Sciatic nerve (tissue), 2 donors: Measurements from ENCODE around the gene FOXJ1. TPM values are rescaled to one million over a fixed set of nuclear protein-coding genes. Genes with fewer than 3 reads are reported as not detected.
A peak's percentile ranks its signal among the peaks of the same experiment; 100 is the strongest.

Source experiments
- ATAC-seq: fragments of 200-7000 bp; cut with Tn5 transposase; one replicate; pipeline ENCODE4 v1.9.1; 2020; ENCODE audit warnings: mild to moderate bottlenecking, moderate library complexity
- DNase-seq: peaks from one replicate; pipeline ENCODE4 v3.0.0-alpha.2; 2020; ENCODE audit warnings: low spot score
- intact Hi-C: fragments of 100-400 bp; cut with DNase I; formaldehyde crosslinking; loops from one replicate; pipeline ENCODE4 v1.14.2; 2022
- total RNA-seq: library from RNA; stranded (reverse); fragmentation: NEBNext Ultra II Directional; extraction: Animal tissue kit (Norgen Biotek cat#: 25700); gene quantifications from one replicate; pipeline ENCODE4 v1.2.1, GENCODE V29; 2021
- donor health status: DM: no; HTN: no; CAD: no.
- donor health status: DM: no; HTN: no; CAD: no.

FOXJ1 gene
- total RNA-seq, 1 donor from 2014 or later, result 0.40 TPM

DNA sequence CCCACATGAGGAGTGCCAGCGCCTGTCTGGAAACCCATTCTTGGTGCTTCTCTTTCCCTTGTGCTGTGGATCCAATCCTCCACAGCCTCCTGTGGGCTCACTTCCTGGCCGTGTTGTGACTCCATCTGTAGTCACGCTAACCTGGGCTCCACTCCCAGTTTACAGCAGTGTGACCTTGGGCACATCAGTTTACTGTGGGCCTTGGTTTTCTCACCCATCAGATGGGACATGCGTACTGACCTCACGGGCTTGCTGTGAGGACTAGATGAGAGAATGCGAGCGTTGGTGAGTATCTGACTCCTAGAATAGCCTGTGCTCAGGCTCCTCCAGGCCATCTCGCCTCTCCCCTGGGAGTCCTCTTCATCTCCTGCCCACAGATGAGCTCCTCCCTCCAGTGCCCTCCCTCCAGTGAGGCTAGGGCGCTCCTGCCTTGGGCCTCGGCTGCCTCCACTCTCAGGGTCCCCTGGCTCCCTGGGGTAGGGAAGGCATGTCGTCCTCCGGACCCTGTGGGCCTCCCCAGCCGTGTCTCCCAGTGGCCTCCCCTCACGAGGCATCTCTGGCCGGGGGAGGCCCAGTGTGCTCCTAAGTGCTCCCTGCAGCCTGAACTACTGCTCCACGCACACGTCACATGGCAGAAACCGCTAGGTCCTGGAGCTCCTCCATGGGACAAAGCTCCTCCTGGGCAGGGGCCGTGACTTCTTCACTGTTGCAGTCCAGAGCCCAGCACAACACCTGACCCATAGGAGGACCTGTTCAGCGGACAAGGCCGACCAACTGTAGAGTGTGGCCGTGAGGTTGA is 5.2 kb upstream of the FOXJ1 start:
- DNase-seq (peak; percentile 51), ATAC-seq (peak; percentile 37)
- intact Hi-C loops, result no loop called here

DNA sequence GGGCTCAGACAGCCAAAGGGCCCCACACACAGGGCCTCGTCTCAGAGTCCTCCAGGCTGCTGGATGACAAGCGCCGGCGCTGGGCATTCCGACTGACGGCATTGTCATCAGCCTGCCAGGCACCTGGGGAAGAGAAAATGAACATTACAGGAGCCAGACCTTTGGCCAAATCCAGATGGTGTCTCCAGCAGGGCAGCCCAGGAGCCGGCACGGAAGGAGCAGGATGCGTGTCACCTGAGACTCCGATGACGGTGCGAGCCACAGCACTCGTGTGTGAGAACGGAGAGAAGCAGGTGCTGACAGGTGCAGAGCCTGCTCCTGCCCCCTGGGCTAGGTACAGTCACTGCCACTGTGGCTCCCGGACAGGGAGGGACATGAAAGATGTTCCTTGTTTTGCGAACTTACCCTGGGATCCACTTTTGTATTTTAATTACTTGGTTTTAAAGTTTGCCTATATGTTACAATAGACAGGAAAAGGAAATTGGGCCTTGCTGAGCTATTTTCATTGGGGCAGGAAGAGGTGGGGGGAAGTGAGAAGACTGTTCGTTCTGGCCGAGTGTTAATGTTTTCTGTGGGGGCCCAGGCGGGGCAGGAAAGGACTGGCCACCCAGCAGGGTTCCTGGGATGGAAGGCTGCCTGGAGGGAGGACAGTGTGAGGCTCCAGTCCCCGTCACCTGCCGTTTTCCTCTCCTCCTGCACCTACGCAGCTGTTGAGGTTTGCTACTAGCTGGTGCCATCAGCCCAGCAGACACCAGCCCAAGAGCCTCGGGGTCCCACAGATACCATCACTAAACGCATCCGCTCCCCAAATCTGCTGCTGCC is 4.4 kb upstream of the FOXJ1 start:
- intact Hi-C loops, result no loop called here
- no peak for ATAC-seq
- peak; percentile 57 for DNase-seq

DNA sequence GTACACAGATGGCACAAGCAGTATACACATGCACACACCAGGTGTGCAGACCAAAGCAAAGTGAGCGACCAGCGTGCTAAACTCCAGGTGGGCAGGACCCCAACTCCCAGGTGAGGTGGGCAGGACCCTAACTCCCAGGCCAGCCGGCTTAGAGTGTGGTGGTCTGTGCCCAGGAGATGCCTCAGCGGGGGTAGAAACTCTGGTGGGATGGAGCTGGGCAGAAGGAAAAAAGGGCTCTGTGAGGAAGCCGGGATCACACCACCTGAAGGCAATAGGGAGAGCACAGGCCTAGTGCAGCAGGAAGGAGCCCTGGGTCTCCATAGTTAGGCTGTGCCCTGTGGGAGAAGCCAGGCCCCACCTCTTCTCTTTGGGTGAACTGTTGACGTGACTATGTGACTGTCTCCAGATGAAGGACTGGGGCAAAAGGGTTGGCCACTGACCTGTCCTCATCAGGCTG is 1.6 kb upstream of the FOXJ1 start:
- ATAC-seq (no peak), DNase-seq (peak; percentile 54)
- intact Hi-C loops, result no loop called here

DNA sequence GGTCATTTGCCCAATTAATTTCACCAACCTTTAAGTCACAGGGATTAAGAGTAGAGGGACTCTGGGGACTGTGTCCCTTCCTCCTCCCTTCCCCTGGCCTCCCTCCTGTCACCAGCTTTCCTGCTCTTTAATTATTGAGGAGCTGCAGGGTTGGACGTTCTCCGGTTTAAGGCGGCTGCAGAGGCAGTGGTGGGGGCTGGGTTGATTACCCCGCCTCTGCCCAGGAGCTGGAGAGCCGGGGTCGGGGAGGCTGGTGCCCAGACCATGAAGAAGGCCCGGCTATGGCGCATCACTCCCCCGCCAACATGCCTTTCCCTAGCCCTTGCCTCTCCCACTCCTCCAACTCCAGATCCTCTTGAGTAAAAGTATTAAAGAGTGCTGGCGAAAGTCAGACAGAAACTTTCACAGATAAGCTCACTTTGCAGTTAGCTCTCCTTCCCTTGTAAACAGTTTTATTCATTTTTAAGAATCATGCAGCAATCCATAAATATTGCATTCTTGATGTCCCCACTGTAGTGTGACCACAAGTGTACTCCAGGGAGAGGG is 1.1 kb upstream of the FOXJ1 start:
- ATAC-seq (no peak), DNase-seq (peak; percentile 56)
- intact Hi-C loops, result no loop called here

DNA sequence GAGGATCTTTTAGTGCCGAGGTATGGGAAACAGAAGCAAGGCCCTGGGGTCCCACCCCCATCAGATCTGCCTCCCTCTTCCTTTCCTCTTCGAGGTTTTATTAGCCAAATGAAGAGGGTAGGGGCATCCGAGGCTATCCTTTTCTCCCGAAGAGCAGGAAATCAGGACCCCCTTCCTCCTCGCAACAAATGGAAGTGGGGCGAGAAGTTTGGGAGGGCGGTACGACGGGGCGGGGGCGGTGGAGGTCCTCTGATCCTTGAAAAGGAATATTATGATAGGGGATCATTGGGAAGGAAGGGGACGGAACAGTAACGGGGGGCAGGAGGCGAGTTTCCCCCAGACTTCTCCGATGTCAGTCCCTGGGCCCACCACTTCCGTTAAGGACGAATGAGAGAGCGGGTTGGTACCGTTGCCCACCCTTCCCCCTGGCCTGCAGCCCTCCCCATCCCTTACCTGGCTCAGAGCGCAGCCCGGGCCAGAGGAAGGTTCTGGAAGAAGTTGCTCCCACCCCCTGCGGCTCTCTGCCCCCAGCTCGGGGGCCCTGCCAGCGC is 309 bp downstream of the FOXJ1 start:
- DNase-seq, result no peak
- ATAC-seq, result no peak
- intact Hi-C loops, result no loop called here

DNA sequence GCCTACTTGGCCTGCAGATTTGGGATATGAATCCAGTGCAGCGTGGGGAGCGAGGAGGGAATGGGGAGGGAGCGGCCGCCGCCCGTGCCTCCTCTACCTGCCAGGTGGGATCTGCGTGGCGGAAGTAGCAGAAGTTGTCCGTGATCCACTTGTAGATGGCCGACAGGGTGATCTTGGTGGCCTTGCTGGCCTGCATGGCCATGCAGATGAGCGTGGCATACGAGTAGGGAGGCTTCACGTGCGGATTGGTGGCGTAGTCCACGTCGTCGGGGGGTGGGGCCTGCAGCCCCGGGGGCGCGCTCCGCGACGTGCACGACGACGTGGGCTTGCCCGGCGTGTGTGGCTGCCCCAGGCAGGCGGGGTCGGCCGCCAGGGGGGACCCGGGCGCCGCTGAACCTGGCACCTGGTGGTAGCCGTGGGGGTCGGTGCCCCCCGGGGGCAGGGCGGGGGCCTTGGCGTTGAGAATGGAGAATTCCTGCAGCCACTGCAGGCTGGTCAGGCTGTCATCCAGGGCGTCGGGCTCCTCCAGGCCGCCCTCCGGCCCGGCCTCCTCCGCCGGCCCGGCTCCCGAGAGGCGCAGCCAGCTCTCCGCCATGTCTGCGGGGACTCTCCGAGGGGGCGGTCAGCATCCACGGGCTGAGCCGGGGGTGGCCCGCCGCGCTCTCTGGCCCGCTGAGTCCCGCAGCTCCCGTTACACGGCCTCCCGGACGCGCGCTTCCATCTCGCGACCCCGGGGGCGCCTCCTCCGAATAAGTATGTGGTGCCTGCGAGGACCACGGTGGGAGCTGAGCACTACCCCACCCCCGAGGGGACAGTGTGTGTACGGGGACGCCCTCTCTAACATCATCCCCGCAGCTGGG is 1.0 kb downstream of the FOXJ1 start:
- no peak for ATAC-seq
- intact Hi-C loops, result no loop called here
- DNase-seq, result no peak

DNA sequence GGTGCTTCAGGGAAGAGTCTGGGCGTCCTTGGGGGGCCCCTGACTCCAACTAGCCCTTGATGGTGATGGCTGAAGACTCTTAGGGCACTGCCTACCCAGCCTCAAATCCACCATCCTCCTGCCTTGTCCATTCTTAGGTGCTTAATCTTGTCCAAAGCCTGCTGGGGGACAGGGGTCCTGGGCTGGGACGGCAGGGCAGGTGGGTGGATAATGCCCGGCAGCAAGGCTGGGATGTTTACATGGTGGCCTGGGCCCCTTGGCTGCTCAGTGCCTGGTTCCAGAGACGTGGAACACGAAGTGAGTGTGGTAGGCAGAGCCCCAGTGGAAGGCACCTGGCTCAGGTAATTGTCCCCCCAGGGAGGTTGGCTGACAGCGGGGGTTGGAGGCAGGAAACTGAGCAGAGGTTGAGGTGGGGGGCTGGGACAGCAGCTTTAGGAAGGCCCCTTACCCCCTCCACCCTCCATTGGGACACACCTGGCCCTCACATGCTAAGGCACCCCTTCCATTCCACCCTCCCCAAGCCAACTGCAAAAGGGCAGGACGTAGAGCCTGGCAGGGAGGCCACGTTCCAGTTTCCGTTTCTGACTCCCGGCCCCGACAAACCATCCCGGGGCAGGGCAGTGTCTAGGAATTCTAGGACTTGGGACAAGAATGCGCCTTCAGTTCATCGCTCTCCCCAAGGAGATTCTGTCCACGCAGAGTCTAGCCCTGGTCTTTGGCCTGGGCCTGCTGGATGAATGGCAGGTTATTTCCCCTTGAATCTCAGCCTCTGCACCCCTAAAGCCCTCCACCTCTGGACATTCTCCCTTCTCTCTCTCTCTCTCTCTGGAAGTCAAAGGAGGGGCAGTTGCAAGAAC is 1.9 kb downstream of the FOXJ1 start:
- intact Hi-C loops, result no loop called here
- ATAC-seq, result no peak

DNA sequence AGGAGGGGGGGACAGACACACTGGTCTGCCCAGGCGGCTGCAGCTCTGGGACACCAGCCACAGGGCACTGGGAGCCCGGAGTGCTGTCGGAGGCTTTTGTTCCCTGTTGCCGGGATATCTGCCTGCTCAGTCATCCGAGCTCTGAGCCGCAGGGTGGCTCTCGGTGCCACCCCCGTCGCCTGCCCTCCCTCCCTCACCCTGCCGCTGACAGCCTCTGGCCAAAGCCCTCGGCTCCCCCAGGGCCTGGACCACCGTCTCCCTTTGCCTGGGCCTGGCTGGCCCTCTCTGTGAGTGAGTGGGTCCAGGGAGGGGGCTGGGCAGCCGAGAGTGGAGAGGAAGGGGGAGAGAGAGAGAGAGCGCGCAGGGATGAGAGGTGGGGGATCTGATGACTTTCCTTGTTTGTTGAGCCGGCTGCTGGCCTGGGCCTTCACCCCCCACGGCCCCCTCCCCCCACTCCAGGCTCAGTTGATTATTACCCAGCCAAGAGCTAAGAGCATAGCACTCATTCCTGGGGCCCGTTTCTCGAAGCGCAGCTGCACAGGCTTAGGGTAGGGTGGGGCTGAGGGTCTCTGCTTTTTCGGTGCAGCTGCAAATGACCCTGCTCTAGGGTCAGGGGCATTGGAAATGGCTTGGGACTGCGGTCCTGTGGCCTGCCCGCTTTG is 2.7 kb downstream of the FOXJ1 start:
- DNase-seq, result no peak
- no peak for ATAC-seq
- intact Hi-C loops, result no loop called here

More for the DNA sequence above, 1.9 kb downstream of the FOXJ1 start:
- no peak for DNase-seq

DNA sequence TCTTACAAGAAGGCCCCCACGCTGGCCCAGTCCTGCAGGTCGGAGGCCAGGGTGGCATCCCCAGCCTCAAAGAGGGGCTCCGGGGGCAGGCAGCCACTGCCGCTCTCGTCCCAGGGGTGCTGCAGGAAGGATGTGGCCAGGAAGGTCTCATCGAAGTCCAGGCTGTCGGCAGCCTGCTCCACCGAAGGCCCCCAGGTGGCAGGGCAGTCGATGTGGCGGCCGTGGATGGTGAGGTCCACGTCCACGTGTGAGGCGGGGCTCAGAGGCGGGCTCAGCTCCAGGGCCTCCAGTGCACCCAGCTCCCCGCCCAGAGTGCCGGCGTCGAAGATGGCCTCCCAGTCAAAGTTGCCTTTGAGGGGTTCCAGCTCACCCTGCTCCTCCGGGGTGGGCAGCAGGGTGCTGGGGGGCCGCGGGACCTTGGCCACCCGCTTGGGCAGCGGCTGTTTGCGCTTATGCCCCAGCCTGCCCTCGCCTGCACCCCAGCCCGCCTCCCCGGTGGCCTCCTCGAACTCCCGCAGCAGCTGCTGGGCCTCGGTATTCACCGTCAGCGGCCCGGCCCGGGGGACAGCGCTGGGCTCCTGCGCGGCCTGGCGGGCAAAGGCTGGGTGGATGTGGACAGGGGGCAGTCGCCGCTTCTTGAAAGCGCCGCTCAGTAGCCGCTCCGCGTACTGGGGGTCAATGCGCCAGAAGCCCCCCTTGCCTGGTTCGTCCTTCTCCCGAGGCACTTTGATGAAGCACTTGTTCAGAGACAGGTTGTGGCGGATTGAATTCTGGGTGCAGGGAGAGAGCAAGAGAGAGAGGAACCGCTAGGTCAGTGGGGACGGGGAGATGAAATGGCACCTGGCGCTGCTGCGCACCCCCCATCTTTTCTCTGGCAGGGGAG is 3.5 kb downstream of the FOXJ1 start:
- intact Hi-C loops, result no loop called here
- ATAC-seq, result no peak
- no peak for DNase-seq

DNA sequence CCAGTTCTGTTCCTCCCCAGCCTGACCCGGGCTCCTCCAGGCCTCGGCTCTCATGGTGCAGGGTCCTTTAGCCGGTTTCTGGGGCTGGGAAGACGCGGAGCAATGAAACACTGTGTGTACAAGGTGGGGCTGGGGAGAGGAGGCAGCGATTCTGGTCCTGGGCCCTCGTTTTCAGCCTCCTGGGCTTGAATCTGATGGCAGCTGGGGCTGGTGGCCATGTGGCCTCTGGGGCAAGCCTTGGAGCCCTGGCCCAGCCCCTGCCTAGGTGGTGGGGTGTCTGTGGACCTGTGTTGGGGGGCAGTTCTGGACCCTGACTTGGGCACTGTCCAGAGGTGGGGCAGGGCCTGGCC is 4.1 kb downstream of the FOXJ1 start:
- no peak for DNase-seq
- intact Hi-C loops, result no loop called here
- ATAC-seq, result no peak

DNA sequence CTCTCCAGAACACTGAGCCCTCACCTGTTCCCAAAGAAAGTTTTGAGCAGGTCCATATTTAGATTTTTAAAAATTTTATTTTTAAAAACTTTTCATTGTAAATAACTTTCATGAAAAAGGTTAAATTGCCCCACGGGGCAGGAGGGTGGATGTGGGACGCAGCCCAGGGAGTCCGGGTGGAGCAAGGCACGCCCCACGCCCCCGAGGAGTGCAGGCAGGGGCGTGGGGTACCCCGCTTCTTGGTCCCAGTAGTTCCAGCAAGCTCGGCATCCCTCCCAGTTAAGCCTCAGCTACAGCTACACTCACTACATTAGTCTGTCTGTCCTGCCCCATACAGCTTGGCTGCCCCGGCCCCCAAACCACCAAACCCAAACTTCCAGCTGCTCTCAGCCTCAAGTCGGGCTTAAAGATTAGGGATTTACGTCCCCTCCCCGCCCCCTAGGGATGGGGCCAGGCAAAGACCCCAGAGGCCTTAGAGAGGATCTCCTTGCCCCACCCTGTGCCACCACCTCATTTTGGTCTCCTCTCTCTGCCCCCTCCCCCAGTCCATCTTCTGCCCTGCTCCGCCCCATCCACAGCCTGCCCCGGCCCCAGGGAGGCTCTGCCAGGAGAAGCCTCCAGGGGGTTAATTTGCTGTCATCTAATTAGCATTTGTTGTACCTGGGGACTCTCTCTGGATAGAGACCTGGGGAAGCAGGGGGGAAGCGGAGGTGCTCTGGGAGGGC is 4.6 kb downstream of the FOXJ1 start:
- DNase-seq (no peak), ATAC-seq (no peak)
- intact Hi-C loops, result no loop called here

DNA sequence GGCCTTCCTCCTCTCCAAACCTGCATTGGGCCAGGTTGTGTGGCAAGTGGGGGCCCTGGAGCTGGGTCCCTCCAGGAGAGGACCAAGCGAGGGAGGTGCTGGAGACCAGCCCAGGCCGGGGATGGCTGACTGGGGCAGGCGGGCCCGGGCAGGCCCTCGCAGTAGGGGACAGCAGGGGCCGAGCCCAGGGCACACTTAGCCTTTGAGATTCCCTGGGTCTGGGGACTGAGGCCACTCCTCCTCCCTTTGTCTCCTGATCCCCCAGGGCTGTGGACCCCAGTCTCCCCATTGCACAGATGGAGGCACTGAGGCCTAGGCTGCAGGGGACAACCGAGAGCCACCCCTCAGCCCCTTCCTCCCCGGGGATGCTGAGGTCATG is 5.2 kb downstream of the FOXJ1 start:
- intact Hi-C loops, result no loop called here
- DNase-seq, result no peak
- ATAC-seq, result no peak

DNA sequence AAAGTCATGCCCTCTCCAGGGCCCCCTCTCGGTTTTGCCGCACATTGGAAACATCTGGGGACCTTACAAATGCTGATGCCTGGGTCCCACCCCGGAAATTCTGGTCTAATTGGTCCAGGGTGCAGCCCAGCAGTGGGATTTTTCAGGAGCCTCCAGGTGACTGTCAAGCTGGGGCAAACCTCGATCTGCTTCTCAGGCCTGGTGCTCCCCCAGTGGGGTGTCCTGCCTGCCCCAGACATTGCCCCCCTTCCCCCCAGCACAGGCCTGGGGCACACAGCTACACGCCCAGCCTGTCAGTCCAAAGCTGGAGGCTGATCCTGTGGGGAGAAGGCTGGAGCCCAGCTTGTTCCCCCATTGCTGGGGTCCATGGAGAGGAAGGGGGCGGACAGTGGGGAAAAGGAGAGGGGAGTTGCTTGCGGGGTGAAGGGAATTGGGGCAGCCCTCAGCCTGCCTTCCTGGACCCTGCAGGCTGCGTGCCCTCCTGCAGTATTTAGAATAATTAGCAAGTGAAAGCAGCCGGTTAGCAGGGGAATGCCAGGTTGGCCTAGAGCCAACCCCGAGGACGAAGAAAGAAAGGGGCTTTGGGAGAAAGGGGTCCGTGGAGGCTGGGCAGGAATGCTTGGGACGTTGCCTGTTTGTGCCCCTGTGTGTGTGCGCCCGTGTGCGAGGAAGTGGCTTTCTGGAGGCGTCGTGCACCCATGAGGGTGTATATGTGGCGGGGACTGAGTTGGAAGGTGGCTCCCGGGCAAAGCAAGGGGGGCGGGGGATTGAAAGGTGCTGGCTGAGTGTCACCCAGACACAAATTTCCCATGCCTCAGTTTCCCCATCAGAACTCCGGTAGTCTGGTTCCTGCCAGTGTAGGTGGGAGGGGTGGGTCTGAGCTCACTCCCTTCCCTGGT is 5.9 kb downstream of the FOXJ1 start:
- intact Hi-C loops, result no loop called here
- no peak for ATAC-seq
- no peak for DNase-seq

DNA sequence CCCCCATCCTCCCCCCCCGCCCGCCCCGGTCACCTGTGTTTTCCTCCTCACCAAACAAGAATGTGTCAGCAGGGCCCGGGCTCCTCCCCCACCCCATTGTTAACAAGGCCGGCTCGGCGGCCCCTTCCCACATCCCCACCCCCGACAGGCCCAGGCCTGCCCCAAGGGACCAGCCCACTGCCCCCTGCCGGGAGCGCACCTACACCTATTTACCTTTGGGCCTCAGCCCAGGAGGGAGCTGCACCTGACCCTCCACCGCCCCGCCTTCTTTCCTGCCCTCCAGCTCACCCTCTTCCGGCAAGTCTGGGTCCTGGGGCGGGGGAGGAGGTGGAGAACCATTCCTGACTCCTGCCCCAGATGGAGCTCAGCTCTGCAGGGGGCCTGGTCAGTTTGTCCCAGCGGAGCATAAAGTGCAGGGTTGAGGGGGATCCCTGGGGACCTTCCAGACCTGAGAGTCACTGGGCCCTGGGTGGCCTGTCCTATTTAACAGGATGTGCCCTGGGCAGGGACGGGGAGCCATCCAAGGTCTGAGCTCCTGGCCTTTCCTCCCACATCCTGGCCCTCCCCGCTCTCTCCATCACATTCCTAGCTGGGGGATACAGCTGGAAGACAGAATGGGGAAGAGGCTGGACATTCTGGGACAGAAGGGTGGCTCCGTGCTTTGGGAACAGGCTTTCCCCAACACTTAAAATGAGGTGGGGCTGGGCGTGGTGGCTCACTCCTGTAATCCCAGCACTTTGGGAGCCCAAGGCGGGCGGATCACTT is 8.3 kb downstream of the FOXJ1 start:
- intact Hi-C loops, result no loop called here
- DNase-seq (no peak), ATAC-seq (no peak)
